LNCaP clone FGC (cell line): ENCODE data around the gene USP20.

Experiments
- DNase-seq: peaks from one replicate; pipeline ENCODE4 v3.0.0-alpha.2; 2011; ENCODE audit warnings: low read depth
- H3K4me3 ChIP-seq: 2 replicates; pipeline ENCODE4 v1.5.1; 2011; ENCODE audit warnings: mild to moderate bottlenecking, low read depth, low read length, control low read depth
- TF ChIP-seq, protein P1 (sequence below): IDR thresholded peaks from 2 replicates; pipeline ENCODE4 v1.5.1; 2012; ENCODE audit warnings: mild to moderate bottlenecking; ENCODE audit not compliant: control insufficient read depth, insufficient read depth; ENCODE audit errors: extremely low read depth

USP20 gene

GRCh38 chr9:129868872-129869486 lies 33.7 kb downstream of the USP20 start:
- DNase-seq: no peak
- TF ChIP-seq, protein P1, sequence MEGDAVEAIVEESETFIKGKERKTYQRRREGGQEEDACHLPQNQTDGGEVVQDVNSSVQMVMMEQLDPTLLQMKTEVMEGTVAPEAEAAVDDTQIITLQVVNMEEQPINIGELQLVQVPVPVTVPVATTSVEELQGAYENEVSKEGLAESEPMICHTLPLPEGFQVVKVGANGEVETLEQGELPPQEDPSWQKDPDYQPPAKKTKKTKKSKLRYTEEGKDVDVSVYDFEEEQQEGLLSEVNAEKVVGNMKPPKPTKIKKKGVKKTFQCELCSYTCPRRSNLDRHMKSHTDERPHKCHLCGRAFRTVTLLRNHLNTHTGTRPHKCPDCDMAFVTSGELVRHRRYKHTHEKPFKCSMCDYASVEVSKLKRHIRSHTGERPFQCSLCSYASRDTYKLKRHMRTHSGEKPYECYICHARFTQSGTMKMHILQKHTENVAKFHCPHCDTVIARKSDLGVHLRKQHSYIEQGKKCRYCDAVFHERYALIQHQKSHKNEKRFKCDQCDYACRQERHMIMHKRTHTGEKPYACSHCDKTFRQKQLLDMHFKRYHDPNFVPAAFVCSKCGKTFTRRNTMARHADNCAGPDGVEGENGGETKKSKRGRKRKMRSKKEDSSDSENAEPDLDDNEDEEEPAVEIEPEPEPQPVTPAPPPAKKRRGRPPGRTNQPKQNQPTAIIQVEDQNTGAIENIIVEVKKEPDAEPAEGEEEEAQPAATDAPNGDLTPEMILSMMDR: no peak
- H3K4me3 ChIP-seq: no peak overlapping the region

GRCh38 chr9:129869585-129870501 lies 34.6 kb downstream of the USP20 start:
- TF ChIP-seq, protein P1: no peak
- no peak overlapping the region for H3K4me3 ChIP-seq
- no peak for DNase-seq

- no peak overlapping the region for H3K4me3 ChIP-seq
- DNase-seq: no peak
- TF ChIP-seq, protein P1: no peak
These were observed 35.8 kb downstream of the USP20 start for GRCh38 chr9:129871046-129871445.

DNA sequence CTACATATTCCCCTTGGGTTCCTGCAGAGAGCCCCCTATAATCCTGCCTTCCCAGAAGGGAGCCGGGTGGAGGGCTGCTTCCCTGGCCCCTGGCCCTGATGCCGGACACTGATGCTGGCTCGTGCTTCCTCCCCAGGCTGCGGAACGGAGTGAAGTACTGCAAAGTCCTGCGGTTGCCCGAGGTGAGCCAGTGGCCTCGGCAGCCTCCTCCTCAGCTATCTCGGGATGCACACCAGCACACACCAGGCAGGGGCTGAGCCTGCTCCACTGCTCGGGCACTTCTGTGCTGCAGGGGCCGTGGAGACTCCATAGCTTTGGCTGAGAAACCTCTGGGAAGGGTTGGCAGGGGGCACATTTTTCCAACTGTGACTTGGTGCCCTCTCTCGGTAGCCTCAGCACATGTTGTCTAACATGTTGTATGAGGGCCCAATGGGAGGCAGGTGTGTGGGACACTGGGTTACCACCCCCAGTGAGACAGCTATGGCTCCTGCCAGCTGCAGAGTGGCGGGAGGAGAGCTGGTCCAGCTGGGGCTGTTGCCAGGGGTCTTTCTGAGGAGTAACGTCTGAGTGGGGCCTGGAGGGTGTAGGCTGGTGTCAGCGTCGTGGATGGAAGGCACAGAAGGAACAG lies 38.4 kb downstream of the USP20 start:
- no peak for DNase-seq
- H3K4me3 ChIP-seq: no peak overlapping the region
- TF ChIP-seq, protein P1: no peak

DNA sequence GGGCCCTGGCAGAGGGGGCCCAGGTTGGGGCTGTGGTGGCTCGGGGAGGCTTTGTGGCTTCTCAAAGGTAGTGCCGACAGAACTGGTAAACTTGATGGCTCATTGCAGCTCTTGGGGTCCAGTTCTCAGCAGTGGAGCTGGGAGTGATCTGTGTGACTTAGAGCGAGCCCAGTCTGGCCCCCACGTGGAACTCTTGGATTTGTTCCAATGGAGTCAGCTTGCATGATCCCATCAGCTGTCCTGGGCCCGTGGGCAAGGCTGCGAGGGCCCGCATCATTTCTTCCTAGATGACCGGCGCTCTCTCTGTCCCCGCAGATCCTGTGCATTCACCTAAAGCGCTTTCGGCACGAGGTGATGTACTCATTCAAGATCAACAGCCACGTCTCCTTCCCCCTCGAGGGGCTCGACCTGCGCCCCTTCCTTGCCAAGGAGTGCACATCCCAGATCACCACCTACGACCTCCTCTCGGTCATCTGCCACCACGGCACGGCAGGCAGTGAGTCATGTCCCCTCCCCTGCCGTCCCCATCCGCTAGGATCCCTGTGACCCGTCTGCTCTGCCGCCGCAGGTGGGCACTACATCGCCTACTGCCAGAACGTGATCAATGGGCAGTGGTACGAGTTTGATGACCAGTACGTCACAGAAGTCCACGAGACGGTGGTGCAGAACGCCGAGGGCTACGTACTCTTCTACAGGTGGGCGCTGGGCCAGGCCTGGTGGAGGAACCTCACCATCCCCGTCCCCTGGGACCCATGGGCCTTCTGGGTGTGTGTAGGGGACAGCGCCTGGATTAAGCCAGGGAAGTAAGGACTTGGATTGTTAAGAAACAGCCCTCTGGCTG lies 39.2 kb downstream of the USP20 start:
- TF ChIP-seq, protein P1: no peak
- no peak overlapping the region for H3K4me3 ChIP-seq
- no peak for DNase-seq

DNA sequence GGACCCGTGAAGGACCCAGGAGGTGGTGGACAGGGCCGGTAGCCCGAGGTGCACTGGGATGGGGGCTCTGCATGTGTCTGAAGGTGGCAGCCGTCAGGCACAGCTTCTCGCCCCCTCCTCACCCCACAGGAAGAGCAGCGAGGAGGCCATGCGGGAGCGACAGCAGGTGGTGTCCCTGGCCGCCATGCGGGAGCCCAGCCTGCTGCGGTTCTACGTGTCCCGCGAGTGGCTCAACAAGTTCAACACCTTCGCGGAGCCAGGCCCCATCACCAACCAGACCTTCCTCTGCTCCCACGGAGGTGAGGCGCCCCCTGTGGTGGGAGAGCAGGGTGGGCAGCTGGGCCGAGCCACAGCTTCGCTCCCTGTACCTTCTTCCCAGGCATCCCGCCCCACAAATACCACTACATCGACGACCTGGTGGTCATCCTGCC lies 39.9 kb downstream of the USP20 start:
- TF ChIP-seq, protein P1: 0 out of 2 replicates have a peak, but pooled peaks have one; percentile 17
- no peak for DNase-seq

More for the DNA sequence above, 39.9 kb downstream of the USP20 start:
- H3K4me3 ChIP-seq: no peak overlapping the region
